Measurements from ENCODE around the gene UBXN7. TPM values are rescaled to one million over a fixed set of nuclear protein-coding genes. Genes with fewer than 3 reads are reported as not detected.

The UBXN7 gene
- total RNA-seq, 1 donor from 2014 or later: 11.8 TPM

- Histone ChIP-seq H3K4me3 (ENCODE audit: low read depth, low read length) (no peak overlapping the region), H3K36me3 (ENCODE audit: control insufficient read depth, insufficient read depth, low read length) (no peaks in the 10 kb centered on the region), H3K27me3 (ENCODE audit: control insufficient read depth, insufficient read depth, low read length) (no peaks in the 10 kb centered on the region)
- TF ChIP-seq CTCF (IDR thresholded peaks at IDR 0.05; ENCODE audit: insufficient read depth, low read length, severe bottlenecking): no peak
- FAIRE-seq (no peak), DNase-seq (ENCODE audit: low read depth) (no peak)
Measured at GRCh38 chr3:196419386-196419785, 12.8 kb downstream of the UBXN7 start.

GRCh38 chr3:196418601-196419000 is 13.6 kb downstream of the UBXN7 start:
- Histone ChIP-seq H3K36me3 (ENCODE audit: control insufficient read depth, insufficient read depth, low read length) (no peaks in the 10 kb centered on the region), H3K27me3 (ENCODE audit: control insufficient read depth, insufficient read depth, low read length) (no peaks in the 10 kb centered on the region), H3K4me3 (ENCODE audit: low read depth, low read length) (no peak overlapping the region)
- FAIRE-seq: no peak
- no peak for DNase-seq (ENCODE audit: low read depth)
- no peak for TF ChIP-seq CTCF (IDR thresholded peaks at IDR 0.05; ENCODE audit: insufficient read depth, low read length, severe bottlenecking)

- FAIRE-seq (no peak), DNase-seq (ENCODE audit: low read depth) (peak; percentile 43)
- Histone ChIP-seq H3K27me3 (ENCODE audit: control insufficient read depth, insufficient read depth, low read length) (no peaks in the 10 kb centered on the region), H3K36me3 (ENCODE audit: control insufficient read depth, insufficient read depth, low read length) (no peaks in the 10 kb centered on the region), H3K4me3 (ENCODE audit: low read depth, low read length) (no peak overlapping the region)
- no peak for TF ChIP-seq CTCF (IDR thresholded peaks at IDR 0.05; ENCODE audit: insufficient read depth, low read length, severe bottlenecking)
Measured at GRCh38 chr3:196414469-196414868, 17.8 kb downstream of the UBXN7 start.

- FAIRE-seq: no peak
Measured at GRCh38 chr3:196412704-196413103, 19.5 kb downstream of the UBXN7 start.

GRCh38 chr3:196409409-196409808 is 22.8 kb downstream of the UBXN7 start:
- peaks cover 4% of the 10 kb centered on the region for H3K36me3 ChIP-seq (ENCODE audit: control insufficient read depth, insufficient read depth, low read length)

More at GRCh38 chr3:196412704-196413103, 19.5 kb downstream of the UBXN7 start:
- no peaks in the 10 kb centered on the region for H3K36me3 ChIP-seq (ENCODE audit: control insufficient read depth, insufficient read depth, low read length)
- H3K27me3 ChIP-seq (ENCODE audit: control insufficient read depth, insufficient read depth, low read length): no peaks in the 10 kb centered on the region
- no peak overlapping the region for H3K4me3 ChIP-seq (ENCODE audit: low read depth, low read length)
- DNase-seq (ENCODE audit: low read depth): no peak
- no peak for TF ChIP-seq CTCF (IDR thresholded peaks at IDR 0.05; ENCODE audit: insufficient read depth, low read length, severe bottlenecking)

More at GRCh38 chr3:196409409-196409808, 22.8 kb downstream of the UBXN7 start:
- FAIRE-seq (no peak), DNase-seq (ENCODE audit: low read depth) (no peak)
- no peak for TF ChIP-seq CTCF (IDR thresholded peaks at IDR 0.05; ENCODE audit: insufficient read depth, low read length, severe bottlenecking)
- H3K4me3 ChIP-seq (ENCODE audit: low read depth, low read length): no peak overlapping the region
- H3K27me3 ChIP-seq (ENCODE audit: control insufficient read depth, insufficient read depth, low read length): no peaks in the 10 kb centered on the region
